ENCODE data around the gene TMCO6.

TMCO6 gene

GRCh38 chr5:140694276-140694675 is 55.0 kb downstream of the TMCO6 start:
- no peak for DNase-seq (ENCODE audit: low read depth)
- no peak for TF ChIP-seq CTCF (IDR thresholded peaks at IDR 0.05; ENCODE audit: control insufficient read depth, extremely low read depth, insufficient read depth)
- H3K4me3 ChIP-seq (ENCODE audit: low read depth, low read length) = no peak overlapping the region

All from LNCaP clone FGC (cell line).